ENCODE measurements around the gene FGF14.
A peak's percentile ranks its signal among the peaks of the same experiment; 100 is the strongest.

The FGF14 gene

DNA sequence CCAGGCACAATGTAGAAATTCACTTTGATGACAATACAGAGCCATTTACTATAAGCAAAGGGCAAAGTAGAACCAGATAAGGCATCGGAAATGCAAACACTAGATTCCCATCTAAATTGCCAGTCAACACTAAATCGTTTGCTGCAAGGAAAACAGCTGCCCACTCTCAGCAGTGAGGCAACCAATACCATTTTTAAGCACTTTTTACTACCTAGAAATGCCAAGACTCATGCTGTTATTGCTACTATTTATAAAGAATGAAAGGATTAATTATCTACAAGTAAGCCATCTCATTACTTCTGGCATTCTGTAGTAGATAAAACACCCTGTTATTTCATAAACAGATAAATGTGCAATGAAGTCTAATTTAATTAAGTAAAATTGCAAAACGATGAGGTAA, 422.0 kb downstream of the FGF14 start:
- Histone ChIP-seq H3K27ac (no peak overlapping the region), H3K4me1 (no peaks in the 10 kb centered on the region), H3K36me3 (no peaks in the 10 kb centered on the region), H4K20me1 (no peaks in the 10 kb centered on the region), H3K27me3 (no peaks in the 10 kb centered on the region), H3K4me2 (no peak overlapping the region), H3K9ac (no peak overlapping the region), H3K4me3 (no peak overlapping the region), H3K9me3 (replicated peaks in 1 of 11) (no peaks in the 10 kb centered on the region)
- no peak for TF ChIP-seq Cebpa-rat (IDR thresholded peaks at IDR 0.05)

DNA sequence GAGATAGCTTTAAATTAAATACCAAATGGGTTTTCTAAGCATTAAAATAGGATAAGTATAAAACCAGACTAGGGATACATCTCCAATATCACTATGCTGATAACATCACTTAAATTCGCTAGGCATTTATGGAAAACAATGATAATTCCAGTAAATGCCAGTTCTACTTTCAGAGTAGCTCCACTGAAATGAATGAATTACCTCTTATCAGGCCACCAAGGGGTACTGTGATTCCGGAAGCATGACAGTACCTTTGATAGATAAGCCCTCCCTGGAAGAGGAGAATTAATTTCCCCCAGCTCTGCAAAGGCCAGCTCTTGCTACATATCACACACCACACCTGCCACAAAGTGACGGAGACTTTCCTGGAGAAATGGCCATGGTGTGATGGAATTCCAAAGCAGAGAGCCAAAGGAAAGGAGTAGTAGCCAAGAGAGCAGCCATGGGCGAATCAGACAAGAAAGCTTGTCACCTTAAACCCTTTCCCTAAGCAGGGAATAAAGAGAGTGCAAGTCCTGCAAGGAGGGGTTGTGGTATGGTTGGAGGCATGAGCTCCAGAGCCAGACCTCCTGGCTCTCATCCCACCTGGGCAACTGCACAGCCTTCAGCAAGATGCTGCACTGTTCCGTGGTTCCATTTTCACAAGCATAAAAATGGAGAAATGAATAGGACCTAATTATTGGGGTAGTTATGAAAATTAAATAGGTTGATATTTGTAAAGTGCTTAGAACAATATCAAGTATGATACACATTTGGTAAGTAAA, 423.1 kb downstream of the FGF14 start:
- Histone ChIP-seq H3K36me3 (no peaks in the 10 kb centered on the region), H3K4me1 (no peaks in the 10 kb centered on the region), H3K4me2 (no peak overlapping the region), H3K9me3 (replicated peaks in 1 of 11) (no peaks in the 10 kb centered on the region), H4K20me1 (no peaks in the 10 kb centered on the region), H3K27me3 (no peaks in the 10 kb centered on the region), H3K4me3 (no peak overlapping the region), H3K27ac (no peak overlapping the region), H3K9ac (no peak overlapping the region)
- TF ChIP-seq Cebpa-rat (IDR thresholded peaks at IDR 0.05), result no peak

DNA sequence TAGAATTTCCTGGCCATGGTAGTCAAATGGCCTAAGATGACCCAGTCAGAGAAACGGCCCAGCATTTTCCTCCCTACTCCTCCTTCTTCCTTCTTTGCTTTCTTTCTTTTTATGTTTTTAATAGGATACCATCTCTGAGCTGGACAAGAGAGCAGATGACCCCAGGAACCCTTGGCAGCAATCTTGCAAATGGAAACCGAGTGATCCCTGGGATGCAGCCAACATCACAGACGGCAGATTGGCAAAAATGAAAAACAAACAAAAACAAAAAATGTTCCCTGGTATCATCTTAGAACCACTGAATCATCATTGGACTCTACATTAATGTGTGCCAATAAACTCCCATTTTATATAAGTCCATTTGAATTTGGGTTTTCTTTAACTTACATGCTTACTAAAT, 424.4 kb downstream of the FGF14 start:
- Histone ChIP-seq H3K4me2 (no peak overlapping the region), H3K4me3 (no peak overlapping the region), H4K20me1 (no peaks in the 10 kb centered on the region), H3K4me1 (no peaks in the 10 kb centered on the region), H3K27ac (no peak overlapping the region), H3K9ac (no peak overlapping the region), H3K9me3 (replicated peaks in 1 of 11) (no peaks in the 10 kb centered on the region), H3K27me3 (no peaks in the 10 kb centered on the region), H3K36me3 (no peaks in the 10 kb centered on the region)
- TF ChIP-seq Cebpa-rat (IDR thresholded peaks at IDR 0.05), result no peak

DNA sequence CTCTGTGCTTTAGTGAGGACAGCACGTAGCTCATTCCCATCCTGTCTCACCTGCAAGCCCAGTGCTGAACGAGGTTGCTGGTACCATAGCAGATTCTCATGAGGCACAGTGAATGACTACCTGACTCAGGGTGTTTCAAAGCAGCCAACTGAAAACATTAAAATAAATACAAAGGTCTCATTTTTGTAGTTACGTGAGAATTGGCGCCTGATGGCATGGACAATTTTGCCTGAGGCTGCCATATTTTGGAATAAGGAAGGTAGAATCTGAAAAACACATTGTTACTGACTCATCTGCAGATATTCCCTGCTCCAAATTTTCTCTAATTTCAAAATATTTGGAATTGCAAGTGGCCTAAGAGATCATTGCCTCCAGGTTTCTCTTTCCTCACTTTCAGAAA, 429.7 kb downstream of the FGF14 start:
- Histone ChIP-seq H3K9ac (no peak overlapping the region), H3K4me1 (no peaks in the 10 kb centered on the region), H3K4me2 (no peak overlapping the region), H3K27ac (no peak overlapping the region), H4K20me1 (no peaks in the 10 kb centered on the region), H3K27me3 (no peaks in the 10 kb centered on the region), H3K9me3 (replicated peaks in 1 of 11) (no peaks in the 10 kb centered on the region), H3K36me3 (no peaks in the 10 kb centered on the region), H3K4me3 (no peak overlapping the region)
- no peak for TF ChIP-seq Cebpa-rat (IDR thresholded peaks at IDR 0.05)

DNA sequence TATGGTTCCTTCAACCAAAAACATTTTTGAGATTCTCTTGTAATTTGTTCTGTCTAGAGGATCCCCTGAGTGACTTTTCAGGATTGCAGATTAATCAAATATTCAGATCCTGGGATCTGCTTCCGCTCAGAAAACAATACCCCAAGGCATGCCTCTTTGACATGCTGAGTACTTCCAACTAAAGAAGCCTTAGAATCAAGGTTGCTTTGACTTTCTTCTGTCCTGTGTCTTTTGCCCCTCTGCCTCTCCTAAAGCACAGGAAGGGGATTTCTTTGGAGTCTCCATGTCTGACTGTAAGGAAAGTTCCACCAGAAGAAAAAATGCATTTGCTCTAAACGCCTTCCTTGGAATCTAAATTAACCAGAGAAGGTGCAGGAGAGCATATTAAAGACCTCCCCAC, 431.5 kb downstream of the FGF14 start:
- no peak for TF ChIP-seq Cebpa-rat (IDR thresholded peaks at IDR 0.05)
- no peaks in the 10 kb centered on the region for H3K27me3 ChIP-seq
- no peaks in the 10 kb centered on the region; a peak in 1 of 20 replicates for H3K4me1 ChIP-seq
- no peak overlapping the region for H3K4me3 ChIP-seq
- H3K9ac ChIP-seq, result no peak overlapping the region
- no peaks in the 10 kb centered on the region for H3K9me3 ChIP-seq (replicated peaks in 1 of 11)
- H3K36me3 ChIP-seq, result no peaks in the 10 kb centered on the region
- no peak overlapping the region for H3K27ac ChIP-seq
- no peak overlapping the region for H3K4me2 ChIP-seq
- no peaks in the 10 kb centered on the region for H4K20me1 ChIP-seq

DNA sequence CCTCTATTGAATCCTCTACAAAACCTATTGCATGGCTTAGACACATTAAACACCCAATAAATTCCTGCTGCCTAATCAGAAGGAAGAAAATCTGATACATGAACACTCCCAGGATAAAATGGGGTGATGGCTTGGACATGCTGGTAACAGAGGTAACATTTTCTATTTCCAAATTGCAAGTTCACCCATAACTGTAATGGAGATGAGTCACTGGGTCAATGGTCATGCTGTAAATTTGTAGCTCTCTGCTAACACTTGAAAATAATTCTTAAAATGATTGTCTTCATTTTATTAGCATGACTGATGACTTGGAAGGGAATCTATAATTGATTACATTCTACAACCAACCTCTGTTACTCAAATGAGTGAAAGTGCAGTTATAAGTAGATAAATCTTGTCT, 434.1 kb downstream of the FGF14 start:
- H3K4me3 ChIP-seq, result no peak overlapping the region
- no peaks in the 10 kb centered on the region for H4K20me1 ChIP-seq
- no peaks in the 10 kb centered on the region for H3K9me3 ChIP-seq (replicated peaks in 1 of 11)
- H3K4me1 ChIP-seq, result peaks cover 0 to 6% (median 0%) of the 10 kb centered on the region in 10 experiments; a peak in 2 of 20 replicates
- no peaks in the 10 kb centered on the region for H3K27me3 ChIP-seq
- H3K36me3 ChIP-seq, result no peaks in the 10 kb centered on the region
- no peak overlapping the region for H3K9ac ChIP-seq
- H3K27ac ChIP-seq, result no peak overlapping the region
- no peak for TF ChIP-seq Cebpa-rat (IDR thresholded peaks at IDR 0.05)
- H3K4me2 ChIP-seq, result no peak overlapping the region

DNA sequence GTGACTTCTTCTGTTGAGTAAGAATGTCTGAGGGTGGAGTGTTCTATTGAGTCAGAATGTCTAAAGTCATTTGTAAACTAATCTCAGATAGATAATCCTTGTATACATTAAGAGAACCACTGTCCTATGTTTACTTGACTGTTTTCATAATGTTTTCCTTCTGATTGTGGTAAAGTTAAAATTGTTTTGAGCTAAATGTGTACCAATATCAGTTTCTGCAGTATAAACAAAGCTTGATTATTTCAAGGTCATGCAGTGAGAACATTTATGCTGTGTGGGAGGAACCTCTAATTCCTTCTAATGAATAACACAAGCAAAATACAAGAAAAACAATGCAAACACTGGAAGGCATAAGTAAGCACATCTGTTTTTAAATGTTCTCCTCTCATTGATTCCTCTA, 434.6 kb downstream of the FGF14 start:
- Histone ChIP-seq H3K4me3 (no peak overlapping the region), H3K4me2 (no peak overlapping the region), H4K20me1 (no peaks in the 10 kb centered on the region), H3K4me1 (peaks cover 0 to 6% (median 0%) of the 10 kb centered on the region in 10 experiments; a peak in 2 of 20 replicates), H3K27me3 (no peaks in the 10 kb centered on the region), H3K9ac (no peak overlapping the region), H3K36me3 (no peaks in the 10 kb centered on the region), H3K27ac (no peak overlapping the region), H3K9me3 (replicated peaks in 1 of 11) (no peaks in the 10 kb centered on the region)
- TF ChIP-seq Cebpa-rat (IDR thresholded peaks at IDR 0.05), result no peak

DNA sequence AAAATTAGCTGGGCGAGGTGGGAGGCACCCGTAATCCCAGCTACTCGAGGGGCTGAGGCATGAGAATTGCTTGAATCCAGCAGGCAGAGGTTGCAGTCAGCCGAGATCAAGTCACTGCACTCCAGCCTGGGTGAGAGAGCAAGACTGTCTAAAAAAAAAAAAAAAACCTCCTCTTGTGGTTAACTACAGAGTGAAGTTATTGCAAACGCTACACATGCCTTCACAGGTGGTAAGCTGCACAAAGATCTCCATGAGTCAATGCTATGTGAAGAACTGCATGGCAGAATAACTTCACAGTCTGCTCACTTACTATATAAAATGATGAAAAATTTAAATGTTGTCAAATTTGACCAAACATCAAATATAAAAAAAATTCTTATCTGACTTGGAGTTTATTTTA, 436.8 kb downstream of the FGF14 start:
- no peak for TF ChIP-seq Cebpa-rat (IDR thresholded peaks at IDR 0.05)
- 0 out of 22 replicates have a peak overlapping the region, but pooled peaks of 1 of the 11 experiments have one; percentile 30 for H3K4me2 ChIP-seq
- H3K4me3 ChIP-seq, result no peak overlapping the region

DNA sequence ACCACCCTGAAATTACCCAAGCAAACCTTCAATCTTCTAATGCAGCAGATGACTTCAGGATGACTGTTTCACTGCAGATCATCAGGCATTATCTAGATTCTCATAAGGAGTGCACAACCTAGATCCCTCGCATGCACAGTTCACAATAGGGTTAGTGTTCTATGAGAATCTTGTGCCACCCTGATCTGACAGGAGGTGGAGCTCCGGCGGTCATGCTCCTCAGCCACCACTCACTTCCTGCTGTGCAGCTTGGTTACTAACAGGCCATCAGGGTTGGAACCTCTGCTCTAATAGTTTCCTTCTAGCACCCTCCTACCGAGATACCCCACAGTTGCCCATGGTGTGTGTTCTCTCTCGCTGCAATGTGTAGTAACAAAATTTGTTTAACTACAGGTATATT, 442.8 kb downstream of the FGF14 start:
- Histone ChIP-seq H3K9me3 (replicated peaks in 1 of 11) (peaks cover 0 to 11% (median 0%) of the 10 kb centered on the region in 11 experiments; a peak in 4 of 22 replicates), H3K9ac (no peak overlapping the region), H4K20me1 (no peaks in the 10 kb centered on the region), H3K27ac (no peak overlapping the region), H3K4me1 (peaks cover 0 to 15% (median 7%) of the 10 kb centered on the region in 10 experiments; a peak in 8 of 20 replicates), H3K27me3 (no peaks in the 10 kb centered on the region), H3K4me2 (no peak overlapping the region), H3K4me3 (no peak overlapping the region), H3K36me3 (no peaks in the 10 kb centered on the region)
- TF ChIP-seq Cebpa-rat (IDR thresholded peaks at IDR 0.05), result no peak

More for the DNA sequence above, 436.8 kb downstream of the FGF14 start:
- H3K9me3 ChIP-seq (replicated peaks in 1 of 11), result peaks cover 0 to 5% (median 0%) of the 10 kb centered on the region in 11 experiments; a peak in 1 of 22 replicates
- no peaks in the 10 kb centered on the region for H4K20me1 ChIP-seq
- no peak overlapping the region for H3K27ac ChIP-seq
- H3K9ac ChIP-seq, result no peak overlapping the region
- peaks cover 0 to 6% (median 0%) of the 10 kb centered on the region in 10 experiments; a peak in 2 of 20 replicates for H3K4me1 ChIP-seq
- H3K36me3 ChIP-seq, result no peaks in the 10 kb centered on the region
- no peaks in the 10 kb centered on the region for H3K27me3 ChIP-seq

DNA sequence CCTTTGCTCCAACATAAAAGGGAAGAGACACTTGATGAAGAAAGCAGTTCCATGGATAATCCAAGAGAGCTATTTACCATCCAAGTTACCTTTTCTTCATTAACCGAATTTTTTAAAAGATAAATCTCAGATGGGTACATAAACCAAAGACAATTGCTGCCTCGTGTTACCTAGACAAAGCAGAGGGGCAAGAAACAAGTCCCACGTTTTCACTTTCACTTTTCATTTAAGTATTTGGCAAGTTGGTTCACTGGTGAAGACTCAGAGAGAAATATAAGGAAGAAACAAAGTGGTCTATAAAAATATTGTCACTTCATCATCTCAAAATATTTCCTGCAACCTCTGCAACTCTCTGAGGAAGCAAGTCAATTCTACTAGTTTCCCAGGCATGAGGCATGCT, 446.1 kb downstream of the FGF14 start:
- peak overlapping the region in 10 of 11 experiments; percentile 6 to 42 (median 36); a peak in 15 of 22 replicates for H3K4me2 ChIP-seq
- peak overlapping the region in 5 of 11 experiments; percentile 14 to 60 (median 26); a peak in 5 of 22 replicates for H3K27ac ChIP-seq
- peaks cover 0 to 20% (median 8%) of the 10 kb centered on the region in 10 experiments; a peak in 8 of 20 replicates for H3K4me1 ChIP-seq
- no peaks in the 10 kb centered on the region for H3K36me3 ChIP-seq
- no peak for TF ChIP-seq Cebpa-rat (IDR thresholded peaks at IDR 0.05)
- H3K27me3 ChIP-seq, result no peaks in the 10 kb centered on the region
- no peaks in the 10 kb centered on the region for H4K20me1 ChIP-seq
- H3K9ac ChIP-seq, result no peak overlapping the region
- peaks cover 0 to 11% (median 0%) of the 10 kb centered on the region in 11 experiments; a peak in 3 of 22 replicates for H3K9me3 ChIP-seq (replicated peaks in 1 of 11)
- H3K4me3 ChIP-seq, result no peak overlapping the region

All from BLaER1 treated with 17β-estradiol and CSF1 and Interleukin-3, amounts not matched to agents 10 nM and 100 nM (cell line).